LHCN-M2 (cell line): ENCODE data around the gene CFI. TPM values are rescaled to one million over a fixed set of nuclear protein-coding genes. Genes with fewer than 3 reads are reported as not detected.
"Not testable (repeated sequence)": the region's sequence is repeated elsewhere in the genome, so short reads cannot be mapped to it uniquely, and the experiment has no call there.

Experiments
- DNase-seq: peaks from one replicate; pipeline ENCODE4 v3.0.0-alpha.2; 2012; ENCODE audit warnings: low read depth
- total RNA-seq: library from RNA; depleted of rRNA; stranded (reverse); fragments of >200 nt; gene quantifications from 2 replicates; pipeline ENCODE4 v1.2.3, GENCODE V29; 2014

Gene CFI
- total RNA-seq, 1 experiment from 2014 or later, result 0.98 TPM

- DNase-seq, result no peak
Observed at GRCh38 chr4:109798866-109799265, 2.9 kb downstream of the CFI start.

DNA sequence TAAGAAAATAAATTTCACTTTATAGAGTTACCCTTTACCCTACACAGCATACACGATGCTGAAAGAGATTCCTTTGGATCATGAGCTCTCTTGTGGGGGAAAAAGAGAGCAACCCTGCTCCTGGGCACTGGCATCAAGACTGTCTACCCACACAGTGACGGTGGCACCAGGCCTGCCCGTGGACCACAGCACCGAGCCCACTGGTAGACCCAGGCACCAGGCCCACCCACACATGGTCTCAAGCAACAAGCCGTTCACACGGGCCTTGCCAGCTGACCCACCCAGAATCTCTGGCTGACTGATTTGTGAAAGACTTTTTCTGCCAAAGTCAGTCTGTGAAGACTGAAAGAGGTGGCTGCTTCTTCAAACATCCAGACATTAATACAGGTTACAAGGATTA lies 6.7 kb downstream of the CFI start:
- no peak for DNase-seq

- DNase-seq, result no peak
Observed at GRCh38 chr4:109787807-109788206, 14.0 kb downstream of the CFI start.

DNA sequence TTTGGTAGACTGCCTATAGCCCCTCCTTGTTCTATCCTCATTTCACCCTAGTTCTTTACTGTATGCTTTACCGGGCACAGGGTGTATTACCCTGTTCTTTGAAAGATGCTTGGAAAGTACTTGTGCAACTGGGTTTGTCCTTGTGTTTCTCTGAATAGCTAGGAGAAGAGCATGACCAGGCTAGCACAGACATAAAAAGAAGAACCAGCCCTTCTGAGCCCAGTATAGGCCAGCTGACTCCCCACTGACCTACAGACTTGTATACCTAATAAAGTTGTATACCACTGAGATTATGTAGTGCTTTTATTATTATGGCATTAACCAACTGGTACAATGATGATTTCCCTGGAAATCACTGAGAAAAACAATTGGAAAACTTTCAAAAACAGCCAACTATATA lies 15.0 kb downstream of the CFI start:
- no peak for DNase-seq

- DNase-seq, result not testable (repeated sequence)
Observed at GRCh38 chr4:109782092-109782491, 19.7 kb downstream of the CFI start.

GRCh38 chr4:109764789-109765402 lies 36.9 kb downstream of the CFI start:
- no peak for DNase-seq

GRCh38 chr4:109764376-109764775 lies 37.4 kb downstream of the CFI start:
- DNase-seq, result no peak

- DNase-seq, result no peak
Observed at GRCh38 chr4:109760682-109761081, 41.1 kb downstream of the CFI start.

GRCh38 chr4:109755656-109756055 lies 46.1 kb downstream of the CFI start:
- DNase-seq, result no peak

DNA sequence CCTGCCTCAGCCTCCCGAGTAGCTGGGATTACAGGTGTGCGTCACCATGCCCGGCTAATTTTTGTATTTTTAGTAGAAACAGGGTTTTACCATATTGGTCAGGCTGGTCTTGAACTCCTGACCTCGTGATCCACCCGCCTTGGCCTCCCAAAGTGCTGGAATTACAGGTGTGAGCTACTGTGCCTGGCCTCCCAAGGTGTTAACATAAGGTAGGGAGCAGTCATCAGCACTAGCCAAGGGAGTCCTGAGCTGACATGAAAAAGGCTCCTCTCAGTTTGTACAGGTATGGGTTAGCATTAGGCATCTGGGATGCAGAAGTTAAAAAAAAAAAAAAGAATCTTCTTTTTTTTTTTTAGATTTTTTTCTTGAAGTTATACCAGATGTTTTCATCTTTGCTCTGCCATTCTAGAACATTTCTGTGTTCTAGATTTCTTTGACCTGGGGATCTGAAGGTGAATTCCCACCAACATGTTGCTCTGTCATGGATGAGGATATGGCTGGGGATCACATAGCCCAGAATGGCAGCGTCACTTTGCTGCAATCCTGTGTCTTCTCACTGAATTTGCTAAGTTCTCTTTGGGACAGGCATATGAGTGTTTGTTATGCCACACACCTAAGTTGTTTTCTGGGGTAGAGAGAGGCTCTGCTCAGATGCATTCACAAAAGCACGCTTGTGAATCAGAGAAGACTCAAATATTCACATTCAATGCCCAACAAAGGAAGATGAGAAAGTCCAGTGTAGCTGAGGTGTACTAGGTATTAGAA lies 47.5 kb downstream of the CFI start:
- DNase-seq, result no peak

GRCh38 chr4:109752525-109752924 lies 49.3 kb downstream of the CFI start:
- DNase-seq, result no peak

GRCh38 chr4:109751852-109752251 lies 49.9 kb downstream of the CFI start:
- DNase-seq, result no peak

DNA sequence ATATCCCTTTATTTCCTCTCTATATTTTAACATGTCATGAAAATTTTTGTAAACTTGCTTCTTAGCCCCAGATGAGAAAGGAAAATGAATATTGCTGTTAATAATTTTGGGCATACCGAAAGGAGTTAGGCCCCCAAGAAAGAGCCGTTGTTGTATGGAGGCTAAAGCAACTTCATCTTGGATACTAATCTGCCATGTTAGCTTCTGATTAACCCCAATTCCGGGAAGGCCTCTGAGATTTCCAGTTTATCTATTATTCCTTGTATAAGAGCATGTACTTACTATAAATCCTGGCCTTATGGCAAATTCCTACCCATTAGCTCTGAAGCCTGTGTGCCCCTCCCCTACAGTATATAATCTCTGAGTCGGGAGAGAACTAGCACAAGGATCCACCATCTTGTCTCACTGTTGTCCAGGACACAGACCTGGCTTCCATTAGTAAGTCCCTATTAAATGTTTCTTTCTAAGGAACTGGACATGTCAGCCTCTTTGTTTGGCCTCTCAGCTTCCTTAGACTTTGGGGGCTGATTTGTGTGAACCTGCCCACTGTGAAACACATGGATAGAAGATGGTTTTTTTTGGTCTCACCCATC lies 51.1 kb downstream of the CFI start:
- DNase-seq, result no peak

GRCh38 chr4:109749388-109750082 lies 52.3 kb downstream of the CFI start:
- no peak for DNase-seq

- no peak for DNase-seq
Observed at GRCh38 chr4:109748114-109748513, 53.7 kb downstream of the CFI start.

GRCh38 chr4:109746728-109747127 lies 55.1 kb downstream of the CFI start:
- no peak for DNase-seq

DNA sequence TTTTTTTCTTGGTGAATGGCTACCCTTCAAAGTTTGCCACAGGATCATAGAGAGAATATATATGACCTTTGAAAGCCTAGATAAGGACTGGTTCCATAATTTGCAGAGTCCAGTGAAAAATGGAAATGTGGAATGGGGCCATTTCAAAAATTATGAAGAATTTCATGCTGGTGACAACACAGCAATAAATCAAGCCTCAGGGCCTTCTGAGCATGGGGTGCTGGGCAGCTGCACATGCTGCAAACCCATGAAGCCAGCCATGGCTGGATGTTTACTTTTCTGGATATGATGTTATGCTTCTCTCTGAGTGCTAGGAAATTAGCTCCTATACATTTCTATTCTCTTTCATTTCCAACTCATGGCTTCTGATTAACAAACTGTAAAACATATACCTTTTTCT lies 56.0 kb downstream of the CFI start:
- DNase-seq, result no peak

DNA sequence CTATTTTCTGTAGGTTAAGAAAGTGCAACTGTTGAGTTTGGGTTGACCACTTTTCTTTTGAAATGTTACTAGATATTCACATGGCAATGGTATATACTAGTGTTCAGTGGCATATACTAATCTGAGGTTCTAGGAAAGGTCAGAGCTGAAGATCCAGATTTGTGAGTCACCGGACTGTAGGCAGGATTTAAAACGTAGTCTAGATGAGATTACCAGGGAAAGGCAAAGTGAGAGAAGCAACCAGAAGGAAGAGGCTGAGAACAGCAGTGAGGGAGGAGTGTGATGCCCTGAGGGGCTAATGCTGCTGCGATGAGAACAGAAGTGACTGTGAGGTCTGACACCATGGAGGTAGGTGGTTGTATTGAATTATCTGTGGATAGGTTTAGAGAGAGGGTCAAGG lies 62.3 kb downstream of the CFI start:
- no peak for DNase-seq

GRCh38 chr4:109738104-109738872 lies 63.5 kb downstream of the CFI start:
- DNase-seq, result no peak

- DNase-seq, result no peak
Observed at GRCh38 chr4:109735566-109736365, 66.0 kb downstream of the CFI start.

DNA sequence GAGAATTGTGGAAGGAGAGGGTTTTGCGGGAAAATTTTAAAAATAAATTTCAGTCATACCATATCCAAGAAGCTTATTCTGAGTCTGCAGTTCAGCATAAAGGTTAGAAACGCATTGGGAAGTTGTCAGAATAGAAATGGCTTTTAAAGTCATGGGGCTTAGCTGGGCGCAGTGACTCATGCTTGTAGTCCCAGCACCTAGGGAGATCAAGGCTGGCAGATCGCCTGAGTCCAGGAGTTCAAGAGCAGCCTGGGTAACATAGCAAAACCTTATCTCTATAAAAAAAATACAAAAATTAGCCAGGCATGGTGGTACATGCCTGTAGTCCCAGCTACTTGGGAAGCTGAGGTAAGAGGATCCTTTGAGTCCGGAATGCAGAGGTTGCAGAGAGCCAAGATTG lies 68.1 kb downstream of the CFI start:
- no peak for DNase-seq
